Limb (tissue), 2 donors: ENCODE results near the gene LINC00237.
A peak's percentile ranks its signal among the peaks of the same experiment; 100 is the strongest.

Source experiments
- DNase-seq, 2 donors: peaks; one replicate each; pipeline ENCODE4 v3.0.0-alpha.2; 2016; ENCODE audit errors: extremely low spot score in 2 of 2

LINC00237 gene

DNA sequence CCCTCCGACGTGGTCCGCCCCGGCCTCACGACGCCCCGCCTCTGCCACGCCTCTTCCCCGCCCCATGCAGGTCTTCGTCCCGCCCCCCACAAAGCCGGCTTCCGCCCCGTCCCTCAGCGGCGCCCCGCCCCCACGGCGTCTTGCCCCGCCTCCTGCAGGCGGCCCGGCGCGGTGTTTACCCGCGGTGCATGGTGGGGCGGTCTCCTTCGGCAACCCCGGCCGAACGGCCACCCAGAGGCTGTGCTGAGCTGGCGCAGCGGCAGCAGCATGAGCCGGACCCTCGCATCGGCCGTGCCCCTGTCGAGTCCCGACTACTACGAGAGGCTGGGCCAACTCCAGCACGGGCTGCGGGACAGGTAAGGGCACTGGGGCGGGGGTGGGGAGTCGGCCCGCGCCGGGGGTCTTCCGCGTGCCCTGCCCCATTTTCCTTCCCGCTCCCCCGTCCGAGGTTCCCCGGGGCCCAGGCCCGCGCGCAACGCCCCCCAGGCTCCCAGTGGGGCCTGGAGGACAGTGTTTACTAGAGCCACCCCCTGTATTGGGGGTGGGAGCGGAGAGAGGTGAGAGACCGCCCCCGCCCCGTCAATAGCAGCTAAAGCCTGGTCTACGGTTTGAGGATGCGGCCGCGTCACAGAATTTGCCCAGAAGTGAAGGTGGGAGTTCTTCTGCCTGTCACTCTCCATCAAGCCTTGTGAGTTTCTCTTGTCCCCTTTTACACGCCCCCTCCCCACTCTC, 19.9 kb upstream of the LINC00237 start, which contains the start of gene KIZ:
Gene KIZ (plus strand): TSS at position 234 of the 732 bp plus-strand sequence. CDS start 34 bp downstream, at position 268.
- peak; percentile 94 to 99 for DNase-seq

DNA sequence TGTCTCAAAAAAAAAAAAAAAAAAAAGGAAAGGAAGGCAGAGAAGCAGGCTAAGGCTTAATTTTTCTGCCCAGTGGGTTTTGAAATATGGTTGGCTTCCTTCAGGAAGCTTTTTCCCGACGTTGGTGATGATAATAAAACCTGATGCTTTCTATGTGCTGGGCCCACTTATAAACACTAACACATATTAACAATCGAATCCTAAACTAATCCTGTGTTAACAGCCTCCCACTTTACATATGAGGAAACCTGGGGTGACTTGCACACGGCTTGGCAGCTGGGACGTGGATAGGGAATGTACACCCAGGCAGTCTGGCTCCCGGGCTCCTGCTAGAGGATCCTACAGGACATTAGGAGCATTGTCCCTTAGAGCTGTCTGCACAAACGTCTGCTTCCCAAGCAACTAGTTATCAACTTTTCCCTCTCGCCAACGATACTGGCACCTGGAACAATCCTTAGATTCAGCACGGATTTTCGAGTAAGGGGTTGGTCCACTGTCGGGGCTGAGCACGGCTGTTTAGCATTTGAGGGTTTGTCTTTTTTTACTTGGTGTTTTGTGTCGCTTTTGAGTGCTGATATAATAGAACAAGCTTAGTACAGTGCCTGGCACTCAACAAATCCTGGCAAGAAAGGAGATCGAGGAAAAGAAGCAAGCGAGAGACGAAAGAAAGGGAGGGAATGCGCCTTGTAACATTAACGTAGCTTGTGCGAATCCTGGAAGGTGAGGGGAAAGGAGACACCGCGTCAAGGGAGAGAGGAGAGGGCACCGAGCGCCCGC, 19.1 kb upstream of the LINC00237 start:
- DNase-seq: no peak

DNA sequence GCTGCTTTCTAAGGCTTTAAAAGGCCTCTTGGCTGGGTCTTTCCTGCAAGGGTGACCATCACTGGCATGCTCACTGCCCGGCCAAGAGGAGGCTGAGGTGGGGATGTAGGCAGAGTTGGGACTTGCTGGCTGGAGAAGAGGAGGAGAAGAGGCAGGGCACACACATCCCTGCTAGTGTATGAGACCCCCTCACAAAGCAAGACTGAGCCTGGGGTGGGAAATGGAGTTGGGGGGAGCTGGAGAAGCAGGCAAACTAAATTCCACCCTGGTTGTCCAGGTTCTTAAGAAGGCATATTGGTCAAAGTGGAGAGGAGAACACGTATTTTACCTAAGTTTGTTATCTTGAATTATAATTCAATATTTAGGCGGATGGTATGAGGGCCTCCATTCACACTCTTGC, 18.0 kb upstream of the LINC00237 start:
- DNase-seq: no peak

DNA sequence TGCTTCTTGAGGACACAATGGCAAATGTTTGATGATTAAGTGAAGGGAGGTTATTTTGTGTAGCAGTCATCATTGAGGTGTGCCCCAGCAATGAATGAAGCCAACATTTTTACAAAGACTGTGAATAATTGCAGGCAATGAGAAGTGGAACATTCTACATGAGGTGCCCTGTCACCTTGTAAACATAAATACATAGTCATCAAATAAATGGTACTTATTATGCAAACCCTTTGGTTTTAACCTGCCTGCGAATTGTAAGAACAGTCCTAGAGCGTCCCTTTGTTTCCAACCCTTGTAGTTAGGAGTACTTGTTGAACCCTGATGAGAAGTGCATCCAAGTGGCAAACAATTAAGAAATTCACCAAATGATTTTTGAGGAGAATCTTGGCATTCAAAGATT, 12.6 kb upstream of the LINC00237 start:
- DNase-seq: no peak

DNA sequence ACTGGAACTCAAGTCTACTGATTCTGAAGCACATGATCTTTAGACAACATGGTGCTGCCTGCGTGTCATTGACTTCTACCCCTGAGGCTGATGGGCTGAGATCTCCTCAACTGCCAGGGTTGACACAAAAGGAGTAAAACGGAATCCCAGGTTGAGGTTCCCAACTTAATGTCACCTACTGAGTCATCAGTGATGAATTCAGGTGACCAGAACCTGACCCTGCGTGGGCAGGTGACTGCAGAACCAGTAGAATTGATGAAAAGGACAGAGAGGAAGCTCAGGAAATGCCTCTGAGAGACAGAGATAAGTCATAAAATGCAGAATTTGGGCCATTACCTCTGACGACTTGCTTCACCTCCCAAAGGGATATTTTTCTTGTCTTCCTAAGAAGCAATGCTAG, 12.0 kb upstream of the LINC00237 start:
- DNase-seq: no peak

DNA sequence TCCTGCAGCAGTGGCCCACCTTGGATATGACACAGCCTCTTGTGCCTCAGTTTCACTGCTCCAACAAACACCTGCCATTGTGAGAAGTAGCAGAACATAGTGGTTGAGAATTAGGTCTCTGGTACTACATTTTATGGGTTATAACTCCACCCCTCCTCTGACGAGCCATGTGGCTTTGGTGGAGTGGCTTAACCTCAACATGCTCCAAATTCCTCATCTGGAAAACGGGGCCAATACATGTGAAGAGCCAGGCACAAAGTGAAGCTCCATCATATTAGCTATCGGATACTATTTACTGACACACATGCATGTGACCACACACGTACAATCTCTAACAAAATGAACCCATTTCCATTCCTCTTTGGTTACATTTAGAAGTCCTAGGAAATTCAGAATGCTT, 11.4 kb upstream of the LINC00237 start:
- no peak for DNase-seq

DNA sequence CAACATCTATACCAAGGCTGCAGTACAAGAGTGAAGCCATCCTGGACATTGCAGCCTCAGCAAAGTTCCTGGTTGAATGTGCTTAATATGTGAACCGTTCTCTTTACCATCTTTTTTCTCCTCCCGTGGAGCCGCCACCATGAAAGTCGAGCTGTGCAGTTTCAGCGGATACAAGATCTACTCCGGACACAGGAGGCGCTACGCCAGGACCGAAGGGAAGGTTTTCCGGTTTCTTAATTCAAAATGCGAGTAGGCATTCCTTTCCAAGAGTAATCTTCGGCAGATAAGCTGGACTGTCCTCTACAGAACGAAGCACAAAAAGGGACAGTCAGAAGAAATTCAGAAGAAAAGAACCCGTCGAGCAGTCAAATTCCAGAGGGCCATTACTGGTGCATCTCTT, 8.4 kb upstream of the LINC00237 start:
- DNase-seq: no peak

DNA sequence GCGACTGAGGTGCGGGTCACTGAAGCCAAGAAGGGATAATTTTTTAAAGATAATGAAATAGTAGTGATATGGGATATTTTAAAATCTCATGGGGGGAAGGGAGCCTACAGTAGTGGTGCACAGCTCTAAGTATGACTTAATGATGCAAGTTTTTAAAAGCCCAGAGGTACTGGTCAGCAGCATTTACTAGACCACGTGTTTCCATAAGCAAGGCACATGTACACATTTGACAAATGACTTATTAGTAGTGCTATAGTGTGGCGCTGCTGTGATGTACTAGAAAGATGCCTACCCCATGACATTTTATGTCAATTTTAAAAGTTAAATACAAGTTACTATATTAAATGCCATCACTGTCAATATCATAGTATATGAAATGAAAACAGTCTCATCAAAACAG, 7.5 kb upstream of the LINC00237 start:
- DNase-seq: no peak

DNA sequence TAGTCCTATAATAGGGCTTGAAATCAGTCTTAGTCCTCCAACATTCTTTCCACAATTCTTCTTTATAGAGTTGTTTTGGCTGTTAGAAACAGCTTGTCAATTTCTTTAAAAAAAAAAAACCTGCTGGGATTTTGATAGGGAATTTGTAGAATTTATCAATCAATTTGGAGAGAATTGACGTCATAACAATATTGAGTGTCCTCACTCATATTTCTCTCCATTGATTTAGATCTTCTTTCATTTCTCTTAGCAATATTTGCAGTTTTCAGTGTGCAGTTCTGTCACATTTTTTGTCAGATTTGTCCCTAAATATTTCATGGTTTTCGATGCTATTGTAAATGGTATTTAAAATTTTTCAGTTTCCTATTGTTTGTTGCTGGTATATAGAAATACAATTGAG, 5.3 kb upstream of the LINC00237 start:
- no peak for DNase-seq

DNA sequence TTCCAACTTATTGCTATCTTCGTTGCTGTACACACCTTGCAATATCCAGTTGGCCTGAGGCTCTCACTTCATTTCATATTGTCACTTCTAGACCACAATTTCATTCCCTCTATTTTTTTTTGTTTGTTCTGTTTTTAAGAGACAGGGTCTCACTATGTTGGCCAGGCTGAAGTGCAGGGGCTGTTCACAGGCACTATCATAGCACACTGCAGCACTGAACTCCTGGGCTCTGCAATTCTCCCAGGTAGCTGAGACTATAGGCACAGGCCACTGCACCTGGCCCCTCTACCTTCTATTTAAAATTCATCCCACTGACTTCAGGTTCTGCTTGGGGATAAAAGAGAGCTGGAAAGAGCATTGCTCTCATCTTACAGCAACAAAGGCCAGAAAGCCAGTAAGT, 4.7 kb upstream of the LINC00237 start:
- no peak for DNase-seq

DNA sequence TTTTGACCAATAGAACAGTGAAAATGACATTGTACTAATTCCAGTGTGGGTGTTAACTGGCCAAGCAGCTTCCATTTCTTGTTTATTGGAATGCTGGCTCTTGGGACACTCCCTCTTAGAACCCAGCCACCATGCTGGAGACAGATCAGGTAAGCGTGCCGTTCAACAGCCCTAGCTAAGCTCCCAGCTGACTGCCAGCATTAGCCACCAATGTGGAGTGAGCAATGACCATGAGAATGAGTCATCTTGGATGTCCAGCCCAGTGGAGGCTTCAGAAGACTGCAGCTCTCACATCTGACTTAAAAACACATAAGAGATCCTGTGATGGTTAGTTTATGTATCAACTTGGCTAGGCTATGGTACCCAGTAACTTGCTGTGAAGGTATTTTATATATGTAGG, 3.0 kb upstream of the LINC00237 start:
- DNase-seq: no peak

DNA sequence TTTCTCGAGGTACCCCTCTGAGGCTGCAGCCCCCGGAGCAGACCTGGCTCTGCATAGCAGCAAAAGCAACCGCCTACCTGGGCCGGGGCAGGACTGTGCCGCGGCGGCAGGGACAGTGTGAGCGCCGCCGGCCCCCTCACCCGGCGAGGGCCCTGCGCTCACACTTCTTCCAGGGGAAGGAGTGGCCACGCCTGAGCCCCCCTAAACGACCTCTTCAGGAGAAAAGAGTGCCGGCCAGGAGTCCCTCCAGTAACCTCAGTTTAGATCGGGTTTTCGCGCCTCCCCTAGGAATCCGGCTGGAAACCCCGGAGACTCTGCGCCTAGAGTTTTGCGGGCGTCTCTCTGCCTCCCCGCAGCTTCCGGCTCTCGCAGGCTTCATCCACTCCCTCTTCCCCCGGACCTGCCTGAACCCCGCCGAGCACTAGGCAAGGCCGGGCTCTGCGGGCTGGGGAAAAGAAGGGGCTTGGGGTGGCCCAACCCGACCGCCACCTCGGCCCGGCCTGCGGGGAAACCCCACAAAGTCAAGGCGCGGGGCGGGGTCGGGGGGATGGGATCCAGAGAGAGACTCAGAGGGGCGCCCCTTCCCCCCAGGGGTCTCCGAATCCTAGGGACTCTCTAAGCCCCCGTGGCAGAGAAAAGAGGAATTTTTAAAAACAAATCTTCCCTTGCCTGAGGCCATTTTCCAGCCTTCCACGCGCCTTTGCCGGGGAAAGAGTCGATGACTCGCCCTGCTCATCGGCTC, 558 bp downstream of the LINC00237 start:
- peak in 1 of 2 donors; percentile 49 for DNase-seq

DNA sequence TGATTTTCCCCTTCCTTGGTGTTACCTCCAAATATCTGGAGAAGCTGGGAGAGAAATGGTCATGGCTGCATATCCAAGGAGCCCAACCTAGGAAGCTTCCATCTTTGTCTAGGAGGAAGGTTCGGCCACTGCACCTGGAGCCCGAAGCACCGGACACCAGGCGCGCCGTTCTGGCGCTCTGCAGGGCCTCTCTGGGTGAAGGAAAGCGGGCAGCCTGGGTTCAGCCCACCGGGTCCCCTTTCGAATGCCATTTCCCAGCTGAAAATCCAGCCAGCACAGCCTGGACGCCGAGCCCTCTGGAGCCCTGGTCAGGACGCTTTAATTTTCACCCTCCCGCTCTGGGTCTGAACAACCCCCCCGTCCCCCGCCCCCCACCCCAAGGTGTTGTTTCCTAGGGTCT, 1.2 kb downstream of the LINC00237 start:
- DNase-seq: no peak

DNA sequence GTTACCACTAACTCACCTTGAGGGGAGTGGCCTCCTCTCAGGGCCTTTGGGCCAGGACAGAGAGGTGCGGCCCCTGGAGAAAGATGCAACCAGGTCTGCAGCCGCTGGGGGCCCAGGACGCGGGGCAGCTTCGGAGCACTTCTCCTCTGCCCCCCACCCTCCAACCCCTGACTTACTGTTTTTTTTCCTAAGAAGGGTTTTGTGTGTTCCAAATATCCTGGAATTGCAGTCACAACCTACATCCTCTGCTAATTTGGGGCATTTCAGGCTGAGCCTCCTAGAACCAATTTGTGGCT, 1.7 kb downstream of the LINC00237 start:
- no peak for DNase-seq

DNA sequence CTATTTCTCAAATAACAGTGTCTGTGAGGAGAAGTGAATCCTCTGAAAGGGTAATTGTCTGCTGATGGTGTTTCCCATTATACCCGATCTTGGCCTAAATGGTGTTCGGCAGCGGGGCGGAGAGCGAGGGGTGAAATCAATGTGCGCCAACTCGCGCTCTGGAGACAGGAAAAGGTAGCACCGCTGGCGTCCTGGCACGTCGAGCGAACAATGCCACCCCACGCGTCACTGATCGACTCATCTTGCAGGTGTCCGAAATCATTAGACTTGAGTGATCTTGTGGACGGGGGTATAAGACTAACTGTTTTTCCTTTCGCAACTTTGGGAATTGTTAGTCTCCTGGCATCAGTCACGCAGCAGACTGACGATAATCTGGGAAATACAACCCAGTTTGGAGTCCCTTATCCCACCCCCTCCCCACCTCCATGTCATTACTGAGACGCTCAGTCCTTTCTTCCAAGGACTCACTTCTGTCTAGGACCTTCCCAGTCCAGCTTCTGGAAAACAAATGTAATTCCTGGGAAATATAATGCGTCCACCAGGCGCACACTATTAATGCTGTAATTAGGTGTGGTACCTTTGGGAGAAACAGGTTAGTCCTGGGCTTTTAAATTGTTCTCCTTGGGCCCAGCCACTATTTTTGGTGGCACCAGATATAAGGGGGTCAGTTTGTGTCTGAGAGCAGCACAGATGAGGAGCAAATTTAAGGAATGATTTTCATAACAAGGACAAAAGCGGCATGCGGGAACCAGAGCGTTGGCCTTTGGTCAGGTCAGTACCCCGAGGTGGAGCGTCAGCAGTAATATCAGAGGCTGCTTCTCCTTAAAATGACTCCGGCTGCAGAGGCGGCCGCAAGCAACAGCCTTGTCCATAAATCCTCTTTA, 2.3 kb downstream of the LINC00237 start:
- DNase-seq: no peak

DNA sequence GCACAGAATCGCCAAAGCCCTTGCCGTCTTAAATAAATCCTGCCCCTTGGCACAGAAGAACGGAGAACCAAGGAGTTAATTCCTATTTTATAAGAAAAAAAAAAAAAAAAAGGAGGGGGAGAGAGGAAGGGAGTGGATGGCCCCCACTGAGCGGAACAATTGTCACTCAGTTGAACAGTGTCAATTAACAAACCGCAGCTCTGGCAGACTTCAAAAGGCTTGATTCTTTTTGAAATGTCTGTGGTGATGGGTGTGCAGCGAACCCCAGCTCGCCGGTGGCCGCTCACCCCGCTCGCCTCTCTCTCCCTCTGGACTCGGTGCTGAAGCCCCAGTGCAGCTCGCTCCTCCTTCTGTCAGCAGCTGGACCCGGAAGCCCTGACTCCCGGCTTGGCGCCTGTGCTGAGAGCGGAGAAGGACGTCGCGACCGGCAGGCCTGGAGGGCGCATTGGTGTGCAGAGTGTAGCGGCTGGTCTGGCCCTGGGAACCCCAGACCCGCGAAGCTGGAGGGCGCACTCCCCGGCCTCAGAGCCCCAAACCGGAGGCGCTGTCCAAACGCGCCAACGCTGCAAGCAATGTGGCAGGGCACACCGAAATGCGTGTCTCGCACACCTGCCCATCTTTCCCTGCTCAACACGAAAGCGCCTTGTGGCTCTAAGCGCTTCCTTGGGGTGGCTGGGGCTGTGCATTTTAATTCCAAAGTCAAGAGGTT, 3.4 kb downstream of the LINC00237 start:
- peak in 1 of 2 donors; percentile 53 for DNase-seq

DNA sequence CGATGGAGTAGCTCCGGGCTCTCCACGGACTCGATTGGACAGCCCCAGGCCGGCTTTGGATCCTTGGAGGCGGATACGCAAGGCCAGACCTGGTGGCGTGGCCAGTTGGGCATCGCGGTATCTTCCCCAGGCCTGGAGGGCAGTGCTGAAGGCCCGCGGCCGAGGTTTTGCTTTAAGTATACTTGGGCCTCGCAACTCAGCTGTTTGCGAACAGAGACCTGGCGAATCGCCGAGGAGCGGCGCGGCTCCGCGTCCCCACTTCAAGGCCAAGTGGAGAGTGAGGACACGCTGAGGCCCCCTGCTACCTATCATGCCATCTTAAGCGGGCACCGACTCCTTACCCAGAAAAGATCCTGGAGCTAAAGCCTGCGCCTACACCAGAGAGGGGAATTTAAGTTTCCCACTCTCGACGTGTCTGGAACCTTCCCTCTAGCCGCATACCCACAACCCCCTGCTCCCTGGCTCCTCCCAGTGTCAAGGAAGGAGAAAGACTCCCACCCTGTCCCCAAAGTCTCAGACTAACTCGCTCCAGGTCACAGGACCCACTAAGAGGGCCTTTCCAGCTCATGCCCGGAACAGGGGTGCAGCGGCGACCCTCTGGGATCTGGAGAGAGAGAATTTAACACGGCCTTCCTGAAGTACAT, 4.1 kb downstream of the LINC00237 start:
- DNase-seq: peak in 1 of 2 donors; percentile 62

DNA sequence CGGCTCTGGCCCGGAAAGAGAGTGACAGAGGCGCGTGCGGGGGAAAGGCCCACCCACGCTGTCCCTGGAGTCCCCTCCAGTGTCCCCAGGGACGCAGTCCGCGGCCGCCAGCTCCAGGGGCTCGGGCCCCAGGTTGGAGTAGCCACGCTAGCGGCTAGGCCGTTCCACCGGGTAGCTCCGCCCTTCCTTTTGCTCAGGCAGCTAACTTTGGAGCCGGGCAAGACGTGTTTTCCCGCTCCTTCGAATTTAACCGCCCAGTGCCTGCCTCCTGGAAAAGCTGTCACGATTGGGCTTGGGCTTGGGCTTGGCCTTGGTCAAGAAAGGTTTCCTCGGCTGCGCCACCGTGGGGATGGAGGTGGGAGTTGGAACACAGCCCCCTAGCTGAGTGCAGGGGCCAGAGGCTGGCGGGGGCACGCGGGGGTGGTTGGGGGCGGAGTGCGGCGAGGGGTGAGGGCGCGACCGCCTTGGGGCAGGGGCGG, 4.7 kb downstream of the LINC00237 start:
- DNase-seq: peak in 1 of 2 donors; percentile 62

DNA sequence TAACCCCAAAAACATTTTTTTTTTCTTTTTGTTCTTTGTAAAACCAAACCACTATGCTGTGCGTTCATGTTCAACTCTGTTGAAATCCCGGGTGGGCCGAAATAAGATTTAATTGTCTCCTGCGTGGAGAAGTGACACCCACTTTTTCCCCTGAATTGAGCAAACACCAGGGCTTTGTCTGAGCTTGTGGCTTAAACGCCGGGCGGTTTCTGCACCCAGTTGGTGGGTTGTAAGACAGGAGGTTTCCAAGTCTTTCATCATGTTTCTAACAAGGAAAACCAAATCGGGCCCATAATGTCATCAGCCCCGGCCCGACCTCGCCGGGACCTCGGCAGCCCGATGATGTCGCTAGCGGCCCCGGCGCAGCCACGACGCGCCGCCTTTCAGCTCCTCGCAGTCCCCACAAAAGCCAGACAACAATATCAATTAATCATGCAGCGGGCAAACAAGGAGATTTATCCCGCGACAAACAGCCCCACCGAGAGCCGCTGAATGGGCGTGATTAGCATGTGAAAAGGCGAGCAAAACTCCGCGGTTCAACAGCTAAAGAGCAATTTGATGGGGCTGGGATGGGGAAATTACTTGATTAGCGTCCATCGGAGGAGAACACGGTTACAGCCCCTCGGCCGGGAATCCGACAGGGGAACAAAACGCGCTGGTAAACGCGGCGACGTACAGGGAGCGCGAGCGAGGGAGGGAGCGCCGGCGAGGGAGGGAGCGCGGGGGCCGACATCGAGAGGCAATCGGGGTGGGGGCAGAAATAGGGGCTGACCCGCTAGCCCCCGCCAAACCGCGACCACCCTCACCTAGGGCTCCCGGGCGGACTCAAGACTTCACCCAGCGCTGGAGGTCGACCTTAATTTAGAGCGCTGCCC, 5.3 kb downstream of the LINC00237 start:
- DNase-seq: peak in 1 of 2 donors; percentile 68
